Measurements from ENCODE around the gene TAB3.

TAB3 gene

DNA sequence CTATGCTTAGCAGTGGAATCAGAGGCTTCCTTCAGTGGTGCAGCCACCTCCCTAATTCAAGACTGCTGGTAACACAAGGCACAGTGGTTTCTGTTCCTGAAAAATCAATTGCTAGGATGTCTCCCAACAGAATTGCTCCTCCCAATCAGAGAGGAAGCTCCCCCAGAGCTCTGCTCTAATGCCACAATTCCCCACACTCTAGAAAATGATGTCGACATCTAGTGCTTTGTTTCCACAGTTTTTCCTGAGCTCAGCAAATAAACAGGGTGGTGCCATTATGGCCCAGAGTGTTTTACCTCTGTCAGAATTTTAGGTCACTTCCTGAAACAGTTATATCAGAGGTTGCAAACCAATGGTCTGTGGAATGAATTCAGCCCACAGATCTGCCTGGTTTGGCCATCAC, 24.7 kb downstream of the TAB3 start:
- Histone ChIP-seq H3K4me1 (ENCODE audit: low read depth, poor library complexity, severe bottlenecking) (peaks cover 17% of the 10 kb centered on the region), H3K9ac (no peak overlapping the region), H3K79me2 (ENCODE audit: insufficient read depth, low read depth) (no peaks in the 10 kb centered on the region), H3K36me3 (ENCODE audit: insufficient read depth) (no peaks in the 10 kb centered on the region), H3K4me3 (IDR thresholded peaks at IDR 0.05; ENCODE audit: insufficient read depth, low read depth, low read length) (no peak overlapping the region), H2AFZ (ENCODE audit: low read depth) (no peak overlapping the region), H4K20me1 (ENCODE audit: insufficient read depth) (no peaks in the 10 kb centered on the region), H3K4me2 (no peak overlapping the region), H3K27me3 (ENCODE audit: insufficient read depth, low read depth) (no peaks in the 10 kb centered on the region), H3K27ac (no peak overlapping the region)
- TF ChIP-seq, protein P1, sequence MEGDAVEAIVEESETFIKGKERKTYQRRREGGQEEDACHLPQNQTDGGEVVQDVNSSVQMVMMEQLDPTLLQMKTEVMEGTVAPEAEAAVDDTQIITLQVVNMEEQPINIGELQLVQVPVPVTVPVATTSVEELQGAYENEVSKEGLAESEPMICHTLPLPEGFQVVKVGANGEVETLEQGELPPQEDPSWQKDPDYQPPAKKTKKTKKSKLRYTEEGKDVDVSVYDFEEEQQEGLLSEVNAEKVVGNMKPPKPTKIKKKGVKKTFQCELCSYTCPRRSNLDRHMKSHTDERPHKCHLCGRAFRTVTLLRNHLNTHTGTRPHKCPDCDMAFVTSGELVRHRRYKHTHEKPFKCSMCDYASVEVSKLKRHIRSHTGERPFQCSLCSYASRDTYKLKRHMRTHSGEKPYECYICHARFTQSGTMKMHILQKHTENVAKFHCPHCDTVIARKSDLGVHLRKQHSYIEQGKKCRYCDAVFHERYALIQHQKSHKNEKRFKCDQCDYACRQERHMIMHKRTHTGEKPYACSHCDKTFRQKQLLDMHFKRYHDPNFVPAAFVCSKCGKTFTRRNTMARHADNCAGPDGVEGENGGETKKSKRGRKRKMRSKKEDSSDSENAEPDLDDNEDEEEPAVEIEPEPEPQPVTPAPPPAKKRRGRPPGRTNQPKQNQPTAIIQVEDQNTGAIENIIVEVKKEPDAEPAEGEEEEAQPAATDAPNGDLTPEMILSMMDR (conservative IDR thresholded peaks at IDR 0.05; ENCODE audit: low read depth, low read length), result no peak

DNA sequence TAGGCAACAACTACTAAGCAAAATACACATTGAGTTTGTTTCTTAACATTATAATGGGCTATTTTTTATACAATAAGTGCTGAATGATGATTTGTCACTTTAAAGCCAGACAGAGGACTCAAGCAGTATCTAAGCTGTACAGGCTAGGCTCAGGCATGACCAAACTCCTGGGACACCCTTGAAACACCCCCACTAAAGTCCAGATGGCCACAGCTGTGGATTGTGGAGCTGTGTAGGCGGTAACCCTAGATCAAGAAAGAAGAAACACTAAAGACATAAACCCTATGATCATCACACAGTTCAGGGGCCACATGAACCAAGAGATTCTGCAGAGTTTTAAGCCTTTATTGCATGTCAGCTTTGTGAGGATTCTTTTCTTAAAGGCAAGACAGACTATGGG, 25.1 kb downstream of the TAB3 start:
- Histone ChIP-seq H3K36me3 (ENCODE audit: insufficient read depth) (no peaks in the 10 kb centered on the region), H3K27ac (no peak overlapping the region), H3K4me1 (ENCODE audit: low read depth, poor library complexity, severe bottlenecking) (peaks cover 17% of the 10 kb centered on the region), H3K27me3 (ENCODE audit: insufficient read depth, low read depth) (no peaks in the 10 kb centered on the region), H2AFZ (ENCODE audit: low read depth) (no peak overlapping the region), H3K9ac (no peak overlapping the region), H3K4me3 (IDR thresholded peaks at IDR 0.05; ENCODE audit: insufficient read depth, low read depth, low read length) (no peak overlapping the region), H4K20me1 (ENCODE audit: insufficient read depth) (no peaks in the 10 kb centered on the region), H3K79me2 (ENCODE audit: insufficient read depth, low read depth) (no peaks in the 10 kb centered on the region), H3K4me2 (no peak overlapping the region)
- TF ChIP-seq, protein P1 (conservative IDR thresholded peaks at IDR 0.05; ENCODE audit: low read depth, low read length), result no peak

DNA sequence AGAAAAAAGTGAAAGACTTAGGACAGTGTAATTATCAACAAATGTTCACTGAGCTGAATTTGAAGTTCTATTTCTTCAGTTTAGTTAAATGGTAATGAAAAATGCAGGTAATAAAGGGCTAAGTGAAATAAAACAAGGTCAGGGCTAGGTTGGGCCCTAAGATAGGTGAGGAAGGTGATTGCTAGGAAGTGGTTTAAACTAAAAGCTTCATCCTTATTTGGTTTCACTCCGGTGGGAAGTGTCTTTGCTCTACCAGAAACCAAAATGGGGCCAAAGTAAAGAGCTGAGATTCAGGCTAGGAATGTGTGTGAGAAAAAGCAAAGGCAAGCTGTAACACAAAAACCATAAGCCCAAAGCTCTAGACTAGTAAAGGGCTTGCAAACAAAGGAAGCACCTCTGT, 31.0 kb downstream of the TAB3 start:
- H4K20me1 ChIP-seq (ENCODE audit: insufficient read depth), result no peaks in the 10 kb centered on the region
- TF ChIP-seq, protein P1 (conservative IDR thresholded peaks at IDR 0.05; ENCODE audit: low read depth, low read length), result no peak
- no peak overlapping the region for H2AFZ ChIP-seq (ENCODE audit: low read depth)
- no peak overlapping the region for H3K9ac ChIP-seq
- no peak overlapping the region for H3K4me2 ChIP-seq
- H3K4me3 ChIP-seq (IDR thresholded peaks at IDR 0.05; ENCODE audit: insufficient read depth, low read depth, low read length), result no peak overlapping the region
- H3K79me2 ChIP-seq (ENCODE audit: insufficient read depth, low read depth), result no peaks in the 10 kb centered on the region
- H3K4me1 ChIP-seq (ENCODE audit: low read depth, poor library complexity, severe bottlenecking), result no peaks in the 10 kb centered on the region
- no peak overlapping the region for H3K27ac ChIP-seq
- H3K36me3 ChIP-seq (ENCODE audit: insufficient read depth), result no peaks in the 10 kb centered on the region
- H3K27me3 ChIP-seq (ENCODE audit: insufficient read depth, low read depth), result no peaks in the 10 kb centered on the region

DNA sequence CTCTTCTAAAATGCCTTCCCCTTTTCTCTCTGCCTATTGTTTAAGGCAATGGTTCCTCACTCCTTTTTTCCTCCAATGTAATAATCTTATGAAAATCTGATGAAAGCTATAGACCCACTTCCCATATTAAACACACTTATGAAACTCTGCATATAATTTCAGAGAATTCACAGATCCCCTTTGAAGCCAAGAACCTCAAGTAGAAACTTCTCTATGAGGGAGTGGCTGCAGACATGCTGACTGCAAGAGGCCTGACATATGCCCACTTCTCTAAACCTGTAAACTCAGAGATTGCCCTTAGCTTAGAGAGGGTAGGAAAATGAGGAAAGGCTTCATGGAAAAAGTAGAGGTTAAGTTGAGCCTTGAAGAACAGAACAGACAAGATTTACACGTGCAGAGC, 37.6 kb downstream of the TAB3 start:
- no peaks in the 10 kb centered on the region for H3K4me1 ChIP-seq (ENCODE audit: low read depth, poor library complexity, severe bottlenecking)
- no peaks in the 10 kb centered on the region for H4K20me1 ChIP-seq (ENCODE audit: insufficient read depth)
- H2AFZ ChIP-seq (ENCODE audit: low read depth), result no peak overlapping the region
- no peak overlapping the region for H3K27ac ChIP-seq
- no peaks in the 10 kb centered on the region for H3K36me3 ChIP-seq (ENCODE audit: insufficient read depth)
- H3K27me3 ChIP-seq (ENCODE audit: insufficient read depth, low read depth), result no peaks in the 10 kb centered on the region
- no peak overlapping the region for H3K4me2 ChIP-seq
- H3K79me2 ChIP-seq (ENCODE audit: insufficient read depth, low read depth), result no peaks in the 10 kb centered on the region
- TF ChIP-seq, protein P1 (conservative IDR thresholded peaks at IDR 0.05; ENCODE audit: low read depth, low read length), result no peak
- no peak overlapping the region for H3K4me3 ChIP-seq (IDR thresholded peaks at IDR 0.05; ENCODE audit: insufficient read depth, low read depth, low read length)
- H3K9ac ChIP-seq, result no peak overlapping the region
